Lower leg skin (tissue), 3 donors: ENCODE measurements around the gene HPN.

Source experiments
- CTCF ChIP-seq, 3 donors: fragments of 450-650 bp; IDR thresholded peaks; one replicate each; pipeline ENCODE4 v1.5.1; 2016; ENCODE audit warnings: antibody characterized with exemption in 3 of 3, mild to moderate bottlenecking in 3 of 3, moderate library complexity in 2 of 3
- POLR2A ChIP-seq, 2 donors: fragments of 450-650 bp; IDR thresholded peaks; one replicate each; pipeline ENCODE4 v1.6.1; 2016 to 2017; ENCODE audit warnings: antibody characterized with exemption in 2 of 2, mild to moderate bottlenecking in 1 of 2, moderate library complexity in 1 of 2

- TF ChIP-seq CTCF (IDR thresholded peaks at IDR 0.05) (no peak), POLR2A (IDR thresholded peaks at IDR 0.05) (no peak)
These were observed 53.1 kb downstream of the HPN start for GRCh38 chr19:35094656-35095055.
